Measurements from ENCODE around the gene MMP25. TPM values are rescaled to one million over a fixed set of nuclear protein-coding genes. Genes with fewer than 3 reads are reported as not detected.

Gene MMP25
- total RNA-seq, 2 experiments from 2014 or later, result 0.42 to 0.80 TPM

DNA sequence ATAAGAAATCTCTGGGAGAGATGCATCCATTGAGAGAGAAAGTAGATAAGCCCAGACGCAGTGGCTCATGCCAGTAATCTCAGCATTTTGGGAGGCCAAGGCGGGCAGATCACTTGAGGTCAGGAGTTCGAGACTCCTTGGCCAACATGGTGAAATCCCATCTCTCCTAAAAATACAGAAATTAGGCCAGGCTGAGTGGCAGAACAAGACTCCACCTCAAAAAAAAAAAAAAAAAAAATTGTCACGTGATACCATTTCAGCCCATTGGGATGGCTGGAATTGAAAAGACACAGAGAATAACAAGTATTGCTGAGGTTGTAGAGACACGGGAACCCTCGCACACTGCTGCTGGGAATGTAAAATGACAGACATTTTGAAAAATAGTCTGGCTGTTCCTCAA, 16.2 kb downstream of the MMP25 start:
- H3K36me3 ChIP-seq (ENCODE audit: insufficient read depth, low read length), result peaks cover 10% of the 10 kb centered on the region
- ChIA-PET POLR2A (interaction anchor here (5.4 to 5.9 kb wide), 2 partner anchors 14 to 66 kb away, joined by 70 to 137 read pairs; no protein-coding TSS in a partner anchor), CTCF (interaction anchor here (1.0 to 4.9 kb wide), 4 partner anchors 31 to 88 kb away, joined by 3 to 33 read pairs (median 4); no protein-coding TSS in a partner anchor)
- no peaks in the 10 kb centered on the region for H3K27me3 ChIP-seq (ENCODE audit: control insufficient read depth in 1 of 2, insufficient read depth in 2 of 2, low read length in 2 of 2)
- H3K9me3 ChIP-seq (ENCODE audit: control insufficient read depth in 1 of 2, insufficient read depth in 1 of 2, low read length in 2 of 2), result no peaks in the 10 kb centered on the region
- no peak overlapping the region for H3K27ac ChIP-seq (ENCODE audit: low read depth in 1 of 2, low read length in 2 of 2)
- DNase-seq (peak in 1 of 14 experiments; percentile 4), ATAC-seq (ENCODE audit: poor library complexity) (no peak)
- Mint-ChIP-seq H3K36me3 (ENCODE audit: low read depth) (peaks cover 29% of the 10 kb centered on the region), H3K9me3 (no peaks in the 10 kb centered on the region), H3K27ac (peak overlapping the region; percentile 97), H3K4me1 (ENCODE audit: low read depth) (peaks cover 61% of the 10 kb centered on the region), H3K4me3 (peak overlapping the region; percentile 99), H3K27me3 (no peaks in the 10 kb centered on the region)
- H3K4me3 ChIP-seq (ENCODE audit: low read length), result no peak overlapping the region
- TF ChIP-seq, protein P1, sequence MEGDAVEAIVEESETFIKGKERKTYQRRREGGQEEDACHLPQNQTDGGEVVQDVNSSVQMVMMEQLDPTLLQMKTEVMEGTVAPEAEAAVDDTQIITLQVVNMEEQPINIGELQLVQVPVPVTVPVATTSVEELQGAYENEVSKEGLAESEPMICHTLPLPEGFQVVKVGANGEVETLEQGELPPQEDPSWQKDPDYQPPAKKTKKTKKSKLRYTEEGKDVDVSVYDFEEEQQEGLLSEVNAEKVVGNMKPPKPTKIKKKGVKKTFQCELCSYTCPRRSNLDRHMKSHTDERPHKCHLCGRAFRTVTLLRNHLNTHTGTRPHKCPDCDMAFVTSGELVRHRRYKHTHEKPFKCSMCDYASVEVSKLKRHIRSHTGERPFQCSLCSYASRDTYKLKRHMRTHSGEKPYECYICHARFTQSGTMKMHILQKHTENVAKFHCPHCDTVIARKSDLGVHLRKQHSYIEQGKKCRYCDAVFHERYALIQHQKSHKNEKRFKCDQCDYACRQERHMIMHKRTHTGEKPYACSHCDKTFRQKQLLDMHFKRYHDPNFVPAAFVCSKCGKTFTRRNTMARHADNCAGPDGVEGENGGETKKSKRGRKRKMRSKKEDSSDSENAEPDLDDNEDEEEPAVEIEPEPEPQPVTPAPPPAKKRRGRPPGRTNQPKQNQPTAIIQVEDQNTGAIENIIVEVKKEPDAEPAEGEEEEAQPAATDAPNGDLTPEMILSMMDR (IDR thresholded peaks at IDR 0.05), result no peak
- intact Hi-C loops (cut with DNase I, micrococcal nuclease), result no loop called here
- H3K4me1 ChIP-seq (ENCODE audit: insufficient read depth, low read length), result peaks cover 72% of the 10 kb centered on the region

DNA sequence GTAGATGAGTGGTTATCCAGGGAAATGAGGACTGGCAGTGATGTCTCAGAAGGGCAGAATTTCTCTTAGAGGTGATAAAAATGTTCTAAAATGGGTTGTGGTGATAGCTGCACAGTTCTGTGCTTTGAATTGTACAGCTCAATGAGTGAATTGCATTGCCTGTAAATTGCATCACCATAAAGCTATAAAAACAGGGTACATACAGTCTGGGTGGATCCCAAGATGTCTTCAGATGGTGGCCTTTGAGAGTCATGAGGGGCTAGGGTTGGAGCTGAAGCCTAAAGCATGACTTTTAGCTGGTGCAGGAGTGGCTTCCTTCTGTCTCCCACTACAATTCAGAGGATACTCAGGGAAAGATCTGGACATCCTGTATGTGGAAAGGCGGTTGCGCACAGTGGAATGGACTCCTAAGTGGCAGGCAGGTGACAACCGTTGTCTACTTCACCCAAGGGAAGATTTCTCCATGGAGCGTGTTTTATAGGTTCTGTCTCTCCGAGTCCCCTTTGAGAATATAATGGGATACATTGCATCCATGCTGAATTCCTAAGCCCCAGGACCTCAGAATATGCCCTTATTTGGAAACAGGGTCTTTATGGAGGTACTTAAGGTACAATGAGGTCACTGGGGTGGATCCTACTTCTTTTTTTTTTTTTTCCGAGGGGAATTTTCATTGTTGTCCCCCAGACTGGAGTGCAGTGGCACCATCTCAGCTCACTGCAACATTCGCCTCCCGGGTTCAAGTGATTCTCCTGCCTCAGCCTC, 17.4 kb downstream of the MMP25 start:
- H3K27ac ChIP-seq (ENCODE audit: low read depth in 1 of 2, low read length in 2 of 2), result peak overlapping the region; percentile 4 to 98
- H3K27me3 Mint-ChIP-seq, result no peaks in the 10 kb centered on the region
- H3K27ac Mint-ChIP-seq, result peak overlapping the region; percentile 97
- peaks cover 23% of the 10 kb centered on the region for H3K36me3 ChIP-seq (ENCODE audit: insufficient read depth, low read length)
- H3K4me3 Mint-ChIP-seq, result peak overlapping the region; percentile 99
- intact Hi-C loops (cut with DNase I, micrococcal nuclease), result no loop called here
- peaks cover 62% of the 10 kb centered on the region for H3K4me1 Mint-ChIP-seq (ENCODE audit: low read depth)
- no peaks in the 10 kb centered on the region for H3K27me3 ChIP-seq (ENCODE audit: control insufficient read depth in 1 of 2, insufficient read depth in 2 of 2, low read length in 2 of 2)
- DNase-seq (peak in 1 of 14 experiments; percentile 10), ATAC-seq (ENCODE audit: poor library complexity) (no peak)
- ChIA-PET CTCF (interaction anchor here (1.0 to 4.9 kb wide), 4 partner anchors 32 to 86 kb away, joined by 3 to 33 read pairs (median 4); no protein-coding TSS in a partner anchor), POLR2A (interaction anchor here (0.6 to 6.5 kb wide), 11 partner anchors 9 to 86 kb away, joined by 3 to 137 read pairs (median 6); partner anchors contain the start of gene ZNF213)
- no peaks in the 10 kb centered on the region for H3K9me3 Mint-ChIP-seq
- TF ChIP-seq, protein P1 (IDR thresholded peaks at IDR 0.05), result no peak
- H3K36me3 Mint-ChIP-seq (ENCODE audit: low read depth), result peaks cover 37% of the 10 kb centered on the region
- no peak overlapping the region for H3K4me3 ChIP-seq (ENCODE audit: low read length)
- no peaks in the 10 kb centered on the region for H3K9me3 ChIP-seq (ENCODE audit: control insufficient read depth in 1 of 2, insufficient read depth in 1 of 2, low read length in 2 of 2)
- H3K4me1 ChIP-seq (ENCODE audit: insufficient read depth, low read length), result peaks cover 75% of the 10 kb centered on the region

DNA sequence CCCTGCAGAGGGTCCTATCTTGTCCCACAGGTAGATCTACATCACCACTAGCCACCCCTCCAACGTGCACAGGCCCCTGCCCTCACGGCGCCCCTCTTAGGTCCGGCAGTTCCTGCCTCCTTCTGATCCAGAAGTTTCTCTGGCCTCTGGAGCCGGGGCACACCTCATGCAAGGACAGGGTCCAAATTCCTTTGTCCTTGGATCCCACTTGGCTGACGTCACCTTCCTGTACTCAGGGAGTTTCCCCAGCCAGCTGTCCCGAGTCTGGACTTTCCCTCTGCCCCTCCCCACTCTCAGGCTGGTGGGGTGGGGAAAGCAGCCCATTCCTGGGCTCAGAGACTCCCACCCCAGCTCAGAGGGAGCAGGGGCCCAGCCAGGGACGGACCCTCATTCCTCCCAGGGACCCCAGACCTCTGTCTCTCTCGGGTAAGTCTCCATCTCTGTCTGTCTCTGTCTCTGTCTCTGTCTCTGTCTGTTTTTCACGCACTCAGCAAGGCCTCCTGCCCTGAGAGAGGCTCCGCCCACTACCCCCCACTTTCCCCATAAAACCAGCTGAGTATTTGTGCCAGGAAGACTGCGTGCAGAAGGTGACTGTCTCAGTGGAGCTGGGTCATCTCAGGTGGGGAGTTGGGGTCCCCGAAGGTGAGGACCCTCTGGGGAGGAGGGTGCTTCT, 18.8 kb downstream of the MMP25 start, which contains the start of gene IL32:
IL32 (plus strand) TSS at position 572 of the 673 bp plus-strand sequence. CDS start 172 bp downstream, outside the sequence.
- Histone ChIP-seq H3K36me3 (ENCODE audit: insufficient read depth, low read length) (peaks cover 35% of the 10 kb centered on the region), H3K4me1 (ENCODE audit: insufficient read depth, low read length) (peaks cover 78% of the 10 kb centered on the region), H3K4me3 (ENCODE audit: low read length) (peak within 1 kb of the TSS; percentile 99), H3K9me3 (ENCODE audit: control insufficient read depth in 1 of 2, insufficient read depth in 1 of 2, low read length in 2 of 2) (no peaks in the 10 kb centered on the region), H3K27ac (ENCODE audit: low read depth in 1 of 2, low read length in 2 of 2) (peak within 1 kb of the TSS; percentile 85 to 98), H3K27me3 (ENCODE audit: control insufficient read depth in 1 of 2, insufficient read depth in 2 of 2, low read length in 2 of 2) (no peaks in the 10 kb centered on the region)
- Mint-ChIP-seq H3K9me3 (no peaks in the 10 kb centered on the region), H3K27ac (peak within 1 kb of the TSS; percentile 97), H3K36me3 (ENCODE audit: low read depth) (peaks cover 51% of the 10 kb centered on the region), H3K4me1 (ENCODE audit: low read depth) (peaks cover 67% of the 10 kb centered on the region), H3K27me3 (no peaks in the 10 kb centered on the region), H3K4me3 (peak within 1 kb of the TSS; percentile 99)
- ChIA-PET CTCF (interaction anchor here (0.6 to 4.9 kb wide), 5 partner anchors 11 to 64 kb away, joined by 3 to 33 read pairs (median 3); no protein-coding TSS in a partner anchor), POLR2A (interaction anchor here (0.5 to 6.5 kb wide), 17 partner anchors 11 to 218 kb away, joined by 3 to 137 read pairs (median 6); partner anchors contain the start of genes MMP25, ZNF213 and ZSCAN10)
- TF ChIP-seq, protein P1 (IDR thresholded peaks at IDR 0.05), result no peak
- DNase-seq (peak; percentile 46 to 88 (median 68)), ATAC-seq (ENCODE audit: poor library complexity) (peak; percentile 65)
- intact Hi-C loops (cut with DNase I, micrococcal nuclease), result no loop called here
